H1 (cell line): ENCODE data around the gene C5AR2. TPM values are rescaled to one million over a fixed set of nuclear protein-coding genes. Genes with fewer than 3 reads are reported as not detected.

Experiments used
- GABPA ChIP-seq: IDR thresholded peaks from 2 replicates; pipeline ENCODE4 v1.6.1; 2011; ENCODE audit warnings: mild to moderate bottlenecking, low read length, moderate library complexity, borderline replicate concordance; ENCODE audit not compliant: insufficient read depth
- polyA plus RNA-seq, 7 experiments: library from polyadenylated mRNA; depleted of rRNA in 3 of 7; stranded (reverse) in 5 of 7; unstranded in 2 of 7; fragments of >200 nt in 5 of 7; fragments of 200-250 nt in 2 of 7; gene quantifications; 1 replicate in 5 of 7; 2 replicates in 1 of 7; 4 replicates in 1 of 7; pipeline versions ENCODE4 v1.2.1 to v1.2.3, GENCODE V29; 2011 to 2013; ENCODE audit warnings: missing spikeins in 2 of 7, mixed read lengths in 2 of 7
- total RNA-seq: library from RNA; stranded (reverse); fragmentation: NEBNext Ultra II Directional; extraction: Animal tissue kit (Norgen Biotek cat#: 25700); gene quantifications from 2 replicates; pipeline ENCODE4 v1.2.1, GENCODE V29; 2021

The C5AR2 gene
- total and polyA plus RNA-seq, 2 of the 8 experiments (the other 6 are each of a cell fraction or from before 2014, with no cell fraction given), result 0.08 to 0.15 TPM

DNA sequence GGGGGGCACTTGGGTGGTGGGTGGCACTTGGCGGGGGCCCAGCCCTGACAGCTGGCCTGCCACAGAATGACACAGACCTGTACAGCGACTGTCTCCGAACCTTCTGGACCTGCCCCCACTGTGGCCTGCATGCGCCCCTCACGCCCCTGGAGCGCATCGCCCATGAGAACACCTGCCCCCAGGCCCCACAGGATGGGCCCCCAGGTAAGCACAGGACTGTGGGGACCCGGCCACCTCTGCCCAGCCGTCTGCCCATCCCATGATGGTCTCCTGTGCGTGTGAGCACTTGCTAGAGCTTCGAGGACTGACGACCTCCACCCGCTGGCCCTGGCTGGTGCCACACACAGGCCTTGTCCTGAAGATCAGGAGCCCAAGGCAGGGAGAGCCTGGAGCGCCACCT, 49.1 kb downstream of the C5AR2 start (continued):
- TF ChIP-seq GABPA, result no peak
